K562 (cell line): ENCODE results near the gene GRIP1.

Source experiments
- CBX8 ChIP-seq: fragments of 200-600 bp; sonication (generic); IDR thresholded peaks from 2 replicates; pipeline ENCODE4 v1.6.1; 2012; ENCODE audit warnings: borderline replicate concordance, mixed run types, low read depth, mild to moderate bottlenecking, moderate library complexity, mixed read lengths, low read length, control low read depth, inconsistent platforms; ENCODE audit not compliant: poor library complexity, severe bottlenecking; ENCODE audit errors: extremely low read depth
- CREB1 ChIP-seq, 2 experiments: sonication (generic) in 1 of 2; formaldehyde crosslinking in 1 of 2; IDR thresholded peaks; 2 replicates each; pipeline versions ENCODE4 v1.6.1 to v1.8.0; 2012 to 2022; ENCODE audit warnings: inconsistent platforms in 1 of 2, mild to moderate bottlenecking in 1 of 2, missing genetic modification reagents in 1 of 2, moderate library complexity in 1 of 2
- CTCF ChIP-seq, 3 experiments: IDR thresholded peaks in 2 of 3; conservative IDR thresholded peaks in 1 of 3; 2 replicates each; pipeline ENCODE4 v1.5.1; 2011 to 2012; ENCODE audit warnings: low read length in 3 of 3, mild to moderate bottlenecking in 3 of 3, control low read depth in 2 of 3, improper control_type of control experiment in 1 of 3, inconsistent platforms in 1 of 3, low read depth in 1 of 3, mixed read lengths in 1 of 3, moderate library complexity in 1 of 3; ENCODE audit not compliant: insufficient read depth in 2 of 3
- ELK1 ChIP-seq: sonication (generic); formaldehyde crosslinking; IDR thresholded peaks from 2 replicates; pipeline ENCODE4 v1.8.1; 2022; ENCODE audit warnings: missing genetic modification reagents
- NR2C2 ChIP-seq, 2 experiments: fragments of 200-800 bp in 1 of 2; sonication (Bioruptor generic) in 1 of 2; sonication (generic) in 1 of 2; formaldehyde crosslinking in 1 of 2; IDR thresholded peaks; 2 replicates each; pipeline versions ENCODE4 v1.6.1 to v1.8.0; 2016 to 2022; ENCODE audit warnings: mild to moderate bottlenecking in 1 of 2, missing compliant biosample characterization in 1 of 2, missing genetic modification characterization in 1 of 2, missing genetic modification reagents in 1 of 2
- NR3C1 ChIP-seq: sonication (generic); formaldehyde crosslinking; IDR thresholded peaks from 2 replicates; pipeline ENCODE4 v1.8.1; 2022; ENCODE audit warnings: missing genetic modification reagents
- POLR2AphosphoS2 ChIP-seq: IDR thresholded peaks from 2 replicates; pipeline ENCODE4 v1.6.1; 2012; ENCODE audit warnings: low read length, improper control_type of control experiment
- POLR2G ChIP-seq: fragments of 200-400 bp; formaldehyde crosslinking; IDR thresholded peaks from 2 replicates; pipeline ENCODE4 v1.6.1; 2017; ENCODE audit warnings: low read depth, mild to moderate bottlenecking, antibody characterized with exemption, low read length, moderate library complexity
- SMARCB1 ChIP-seq: IDR thresholded peaks from 2 replicates; pipeline ENCODE4 v1.6.1; 2011; ENCODE audit warnings: improper control_type of control experiment, low read depth; ENCODE audit not compliant: insufficient read length
- SNRNP70 ChIP-seq: fragments of 200-400 bp; formaldehyde crosslinking; optimal IDR thresholded peaks from 2 replicates; pipeline ENCODE3; 2017; ENCODE audit warnings: low read depth, low read length
- SREBF2 ChIP-seq: sonication (generic); formaldehyde crosslinking; IDR thresholded peaks from 2 replicates; pipeline ENCODE4 v1.4.0; 2020; ENCODE audit warnings: mild to moderate bottlenecking, missing genetic modification reagents
- TFAM ChIP-seq: fragments of 250-450 bp; sonication (Bioruptor Pico); conservative IDR thresholded peaks from 2 replicates; pipeline ENCODE4 v1.5.0; 2021; ENCODE audit warnings: mild to moderate bottlenecking, moderate library complexity
- ZFP30 ChIP-seq: fragments of 250-450 bp; sonication (Bioruptor Pico); IDR thresholded peaks from 2 replicates; pipeline ENCODE4 v1.8.0; 2022; ENCODE audit warnings: moderate library complexity, mild to moderate bottlenecking, inconsistent platforms, borderline replicate concordance

GRCh38 chr12:66428870-66429269, 250.0 kb downstream of the GRIP1 start:
- TF ChIP-seq SREBF2: no peak
- no peak for TF ChIP-seq CTCF (IDR thresholded peaks at IDR 0.05 in 2 of 3, conservative IDR thresholded peaks at IDR 0.05 in 1 of 3; ENCODE audit: insufficient read depth in 2 of 3, low read depth in 1 of 3, low read length in 3 of 3)
- TF ChIP-seq SNRNP70: no peak
- no peak for TF ChIP-seq TFAM (CRISPR knock-in tag)
- no peak for TF ChIP-seq SMARCB1
- TF ChIP-seq NR2C2 (CRISPR knock-in tag; IDR thresholded peaks at IDR 0.05): no peak
- TF ChIP-seq NR2C2 (tag; IDR thresholded peaks at IDR 0.05): no peak
- TF ChIP-seq CBX8: no peak
- TF ChIP-seq CREB1 (IDR thresholded peaks at IDR 0.05): no peak
- no peak for TF ChIP-seq CREB1 (CRISPR knock-in tag; IDR thresholded peaks at IDR 0.05)
- no peak for TF ChIP-seq POLR2G
- TF ChIP-seq NR3C1 (CRISPR knock-in tag): no peak
- TF ChIP-seq ZFP30 (CRISPR knock-in tag): no peak
- no peak for TF ChIP-seq POLR2AphosphoS2
- no peak for TF ChIP-seq ELK1 (CRISPR knock-in tag)
